ENCODE measurements around the gene ATP8A2. TPM values are rescaled to one million over a fixed set of nuclear protein-coding genes. Genes with fewer than 3 reads are reported as not detected.

Gene ATP8A2
- total RNA-seq (2021; fragmentation: NEBNext Ultra II Directional; extraction: Animal tissue kit (Norgen Biotek cat#: 25700)) (8.3 and 8.4 TPM in 2 replicates), polyA plus RNA-seq (2011; rRNA removed) (2.2 and 2.4 TPM in 2 replicates), polyA minus RNA-seq (2011; rRNA and poly(A)+ RNA removed) (8.5 and 9.4 TPM in 2 replicates)
- polyA plus RNA-seq (2011; cell fraction: cytosol; rRNA removed), result 2.4 TPM
- 3.0 TPM for polyA plus RNA-seq (2011; cell fraction: nucleus; rRNA removed)
- 2.8 to 4.0 TPM (median 3.8 TPM) in 4 replicates for polyA plus RNA-seq (2012, experiment 1 of 2)
- 0.29 TPM for polyA plus RNA-seq (2012, experiment 2 of 2)
- 4.8 TPM for polyA plus RNA-seq (2013, experiment 1 of 2)
- polyA plus RNA-seq (2013, experiment 2 of 2), result 4.8 TPM
- polyA minus RNA-seq (2011; cell fraction: cytosol; rRNA and poly(A)+ RNA removed), result 5.0 TPM
- 11.3 TPM for polyA minus RNA-seq (2011; cell fraction: nucleus; rRNA and poly(A)+ RNA removed)
- long read RNA-seq, experiment 1, partial matches to known transcripts, result 0 of 2 reads
- long read RNA-seq, experiment 1, other reads (novel, unspliced or antisense), result 2 of 2 reads
- long read RNA-seq, experiment 2, partial matches to known transcripts, result 0 of 1 reads
- long read RNA-seq, experiment 2, other reads (novel, unspliced or antisense), result 1 of 1 reads

DNA sequence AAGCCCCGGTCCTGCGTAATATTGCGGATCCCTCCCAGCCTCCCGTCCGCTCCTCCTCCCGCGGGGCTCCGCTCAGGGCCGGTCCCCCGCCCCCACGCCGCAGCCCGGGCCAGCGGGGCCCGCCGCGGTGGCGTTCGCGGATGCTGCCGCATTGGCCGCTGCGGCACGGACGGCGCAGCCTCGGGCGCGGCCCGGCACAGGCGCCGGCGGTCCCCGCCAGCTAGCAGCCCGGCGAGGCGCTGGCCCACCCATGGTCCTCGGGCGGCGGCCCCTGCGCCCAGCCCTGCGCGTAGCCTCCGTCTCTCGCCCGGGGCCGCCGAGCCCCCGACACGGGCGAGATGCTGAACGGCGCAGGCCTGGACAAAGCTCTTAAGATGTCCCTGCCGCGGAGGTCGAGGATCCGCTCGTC lies at the start of gene ATP8A2:
ATP8A2 (plus strand) TSS at position 100 of the 409 bp plus-strand sequence; CDS start at position 339, 239 bp downstream.
- Histone ChIP-seq H2AK5ac (ENCODE audit: low read depth, low read length) (no peak within 1 kb of the TSS), H3K27ac (ENCODE audit: low read depth, low read length) (no peak within 1 kb of the TSS), H3K4ac (replicated peaks; ENCODE audit: insufficient read length, low read depth, low read length) (no peak within 1 kb of the TSS), H2BK5ac (ENCODE audit: low read depth, low read length) (no peak within 1 kb of the TSS), H2BK12ac (ENCODE audit: low read depth, low read length) (peak within 1 kb of the TSS; percentile 68; the same call in 1 of the 2 replicates), H3K4me1 (replicated peaks in 1 of 4; ENCODE audit: control insufficient read depth in 3 of 4, insufficient read depth in 4 of 4, low read length in 3 of 4) (peaks cover 3 to 16% (median 7%) of the 10 kb centered on the region in 4 experiments; a peak in 6 of 7 replicates), H3K18ac (ENCODE audit: extremely low read depth, low read length) (no peak within 1 kb of the TSS), H2AFZ (ENCODE audit: low read length) (0 out of 2 replicates have a peak within 1 kb of the TSS, but pooled peaks have one; percentile 40), H3K14ac (ENCODE audit: insufficient read length) (no peak within 1 kb of the TSS), H4K91ac (replicated peaks; ENCODE audit: insufficient read length, low read length) (no peak within 1 kb of the TSS), H2BK15ac (ENCODE audit: low read length) (no peak within 1 kb of the TSS), H3K23me2 (ENCODE audit: low read depth, low read length) (peaks cover 16% of the 10 kb centered on the region), H3K79me1 (ENCODE audit: low read depth, low read length) (no peaks in the 10 kb centered on the region), H3K4me2 (ENCODE audit: insufficient read depth in 1 of 2, low read depth in 2 of 2, low read length in 2 of 2) (peak within 1 kb of the TSS; percentile 63 to 95), H3K4me3 (ENCODE audit: extremely low read depth in 1 of 4, insufficient read depth in 2 of 4, low read depth in 3 of 4, low read length in 4 of 4) (peak within 1 kb of the TSS; percentile 47 to 66 (median 54)), H2BK120ac (replicated peaks; ENCODE audit: low read depth, low read length) (no peak within 1 kb of the TSS), H2BK20ac (ENCODE audit: low read length) (no peak within 1 kb of the TSS), H3K9me3 (ENCODE audit: insufficient read depth in 2 of 2, low read depth in 1 of 2, low read length in 1 of 2) (no peaks in the 10 kb centered on the region), H4K20me1 (replicated peaks in 1 of 2; ENCODE audit: control insufficient read depth in 1 of 2, insufficient read depth in 2 of 2, low read length in 2 of 2) (no peaks in the 10 kb centered on the region), H3K56ac (replicated peaks; ENCODE audit: insufficient read length, low read depth, low read length) (no peak within 1 kb of the TSS), H3K9ac (replicated peaks in 1 of 4; ENCODE audit: extremely low read depth in 1 of 4, low read depth in 3 of 4, low read length in 3 of 4) (peak within 1 kb of the TSS in 2 of 4 experiments; percentile 9 to 45; a peak in 3 of 7 replicates), H4K8ac (ENCODE audit: extremely low read depth, insufficient read depth, low read length) (peak within 1 kb of the TSS; percentile 71; the same call in 1 of the 2 replicates), H3K79me2 (ENCODE audit: control insufficient read depth in 1 of 2, insufficient read depth in 2 of 2, low read length in 2 of 2) (no peaks in the 10 kb centered on the region), H3K23ac (ENCODE audit: insufficient read length) (no peak within 1 kb of the TSS), H3K36me3 (ENCODE audit: control insufficient read depth in 2 of 4, insufficient read depth in 4 of 4, low read length in 3 of 4) (no peaks in the 10 kb centered on the region), H3K27me3 (replicated peaks in 1 of 4; ENCODE audit: control insufficient read depth in 3 of 4, extremely low read depth in 1 of 4, insufficient read depth in 3 of 4, low read length in 3 of 4) (peaks cover 9 to 36% (median 31%) of the 10 kb centered on the region in 4 experiments), H4K5ac (ENCODE audit: insufficient read length, low read depth, low read length) (no peak within 1 kb of the TSS)
- CTCF ChIA-PET (ENCODE audit: partially characterized antibody), result interaction anchor here (0.7 kb wide), 2 partner anchors 21 to 377 kb away, joined by 3 read pairs; no protein-coding TSS in a partner anchor
- WGBS, 2 experiments (ENCODE audit: extremely low coverage in 1 of 2, insufficient coverage in 1 of 2, insufficient read length in 1 of 2, insufficient replicate concordance in 2 of 2, low coverage in 1 of 2, low lambda C conversion rate in 2 of 2, missing lambda C conversion rate in 1 of 2), result 1% methylated on average over 25 of the region's 58 CpGs; no CpG with 5 or more reads in 1 of the 2 experiments
- FAIRE-seq (no peak), DNase-seq (ENCODE audit: low read depth in 1 of 2, low spot score in 2 of 2) (peak in 1 of 2 experiments; percentile 67)
- POLR2A ChIA-PET (ENCODE audit: partially characterized antibody), result no interaction called here
- TF ChIP-seq JUN (IDR thresholded peaks at IDR 0.05; ENCODE audit: low read depth, low read length) (no peak), KDM4A (IDR thresholded peaks at IDR 0.05; ENCODE audit: low read depth, low read length, severe bottlenecking) (peak; percentile 78)

All from H1 (cell line).